HEK293 (cell line): ENCODE data around the gene PPP1R18.

Experiments
- BCL6B ChIP-seq: fragments of 450-650 bp; formaldehyde crosslinking; IDR thresholded peaks from 2 replicates; pipeline ENCODE4 v1.5.1; 2017; ENCODE audit warnings: missing biosample characterization, missing genetic modification characterization
- HIC1 ChIP-seq: fragments of 450-650 bp; formaldehyde crosslinking; IDR thresholded peaks from 2 replicates; pipeline ENCODE4 v1.5.1; 2016; ENCODE audit warnings: missing biosample characterization, missing genetic modification characterization
- KLF17 ChIP-seq: fragments of 450-650 bp; formaldehyde crosslinking; IDR thresholded peaks from 2 replicates; pipeline ENCODE4 v1.5.1; 2016; ENCODE audit warnings: missing biosample characterization, missing genetic modification characterization
- SETDB1 ChIP-seq: IDR thresholded peaks from one replicate; pipeline ENCODE4 v1.6.1; 2017; ENCODE audit warnings: mild to moderate bottlenecking, low read length, moderate library complexity, mixed read lengths; ENCODE audit not compliant: insufficient read length
- SP2 ChIP-seq: fragments of 450-650 bp; formaldehyde crosslinking; IDR thresholded peaks from 2 replicates; pipeline ENCODE4 v1.5.1; 2016; ENCODE audit warnings: missing biosample characterization, missing genetic modification characterization
- ZBTB48 ChIP-seq: fragments of 450-650 bp; formaldehyde crosslinking; IDR thresholded peaks from 2 replicates; pipeline ENCODE4 v1.5.1; 2016; ENCODE audit warnings: missing biosample characterization, missing genetic modification characterization
- ZNF10 ChIP-seq: fragments of 450-650 bp; formaldehyde crosslinking; IDR thresholded peaks from 2 replicates; pipeline ENCODE4 v1.5.1; 2017; ENCODE audit warnings: missing biosample characterization, missing genetic modification characterization
- ZNF112 ChIP-seq: fragments of 450-650 bp; formaldehyde crosslinking; IDR thresholded peaks from 2 replicates; pipeline ENCODE4 v1.5.0; 2017; ENCODE audit warnings: missing biosample characterization, missing genetic modification characterization
- ZNF138 ChIP-seq: fragments of 450-650 bp; formaldehyde crosslinking; IDR thresholded peaks from 2 replicates; pipeline ENCODE4 v1.5.1; 2016; ENCODE audit warnings: missing biosample characterization, missing genetic modification characterization, borderline replicate concordance
- ZNF221 ChIP-seq: fragments of 450-650 bp; formaldehyde crosslinking; IDR thresholded peaks from 2 replicates; pipeline ENCODE4 v1.5.1; 2017; ENCODE audit warnings: missing biosample characterization, missing genetic modification characterization, borderline replicate concordance
- ZNF302 ChIP-seq: fragments of 450-650 bp; formaldehyde crosslinking; IDR thresholded peaks from 2 replicates; pipeline ENCODE4 v1.5.1; 2016; ENCODE audit warnings: missing biosample characterization, missing genetic modification characterization, low read depth
- ZNF311 ChIP-seq: fragments of 450-650 bp; formaldehyde crosslinking; IDR thresholded peaks from 2 replicates; pipeline ENCODE4 v1.5.1; 2017; ENCODE audit warnings: missing biosample characterization, missing genetic modification characterization, borderline replicate concordance
- ZNF341 ChIP-seq: fragments of 450-650 bp; formaldehyde crosslinking; IDR thresholded peaks from 2 replicates; pipeline ENCODE4; 2016; ENCODE audit warnings: low read depth, missing biosample characterization, missing genetic modification characterization
- ZNF449 ChIP-seq: fragments of 450-650 bp; formaldehyde crosslinking; IDR thresholded peaks from 2 replicates; pipeline ENCODE4 v1.5.1; 2017; ENCODE audit warnings: missing biosample characterization, mild to moderate bottlenecking, missing genetic modification characterization, moderate library complexity
- ZNF529 ChIP-seq: fragments of 450-650 bp; formaldehyde crosslinking; IDR thresholded peaks from 2 replicates; pipeline ENCODE4 v1.5.1; 2017; ENCODE audit warnings: missing genetic modification characterization, missing biosample characterization; ENCODE audit not compliant: insufficient replicate concordance
- ZNF571 ChIP-seq: fragments of 450-650 bp; formaldehyde crosslinking; IDR thresholded peaks from 2 replicates; pipeline ENCODE4 v1.5.0; 2017; ENCODE audit warnings: missing biosample characterization, missing genetic modification characterization
- ZNF629 ChIP-seq: fragments of 450-650 bp; formaldehyde crosslinking; IDR thresholded peaks from 2 replicates; pipeline ENCODE4 v1.5.1; 2017; ENCODE audit warnings: missing biosample characterization, missing genetic modification characterization
- ZNF658 ChIP-seq: fragments of 450-650 bp; formaldehyde crosslinking; IDR thresholded peaks from 2 replicates; pipeline ENCODE4; 2016; ENCODE audit warnings: missing biosample characterization, missing genetic modification characterization
- ZNF664 ChIP-seq: fragments of 450-650 bp; formaldehyde crosslinking; IDR thresholded peaks from 2 replicates; pipeline ENCODE4 v1.5.1; 2016; ENCODE audit warnings: missing biosample characterization, missing genetic modification characterization
- ZNF785 ChIP-seq: fragments of 450-650 bp; formaldehyde crosslinking; IDR thresholded peaks from 2 replicates; pipeline ENCODE4 v1.5.1; 2016; ENCODE audit warnings: missing biosample characterization, missing genetic modification characterization
- ZNF830 ChIP-seq: fragments of 450-650 bp; IDR thresholded peaks from 2 replicates; pipeline ENCODE4 v1.5.0; 2018; ENCODE audit warnings: missing biosample characterization, missing genetic modification characterization, low read depth, mild to moderate bottlenecking, moderate library complexity
- ZNF837 ChIP-seq: fragments of 450-650 bp; formaldehyde crosslinking; IDR thresholded peaks from 2 replicates; pipeline ENCODE4 v1.5.1; 2016; ENCODE audit warnings: missing biosample characterization, missing genetic modification characterization
- TF ChIP-seq, protein P1 (sequence below): fragments of 450-650 bp; formaldehyde crosslinking; IDR thresholded peaks from 2 replicates; pipeline ENCODE4 v1.5.1; 2016; ENCODE audit warnings: missing biosample characterization, missing genetic modification characterization
- TF ChIP-seq, protein P2 (sequence below): fragments of 450-650 bp; formaldehyde crosslinking; IDR thresholded peaks from 2 replicates; pipeline ENCODE4 v1.5.1; 2016; ENCODE audit warnings: missing biosample characterization, missing genetic modification characterization
- TF ChIP-seq, protein P3 (sequence below): fragments of 450-650 bp; formaldehyde crosslinking; IDR thresholded peaks from 2 replicates; pipeline ENCODE4 v1.5.1; 2016; ENCODE audit warnings: missing biosample characterization, missing genetic modification characterization
- TF ChIP-seq, protein P4 (sequence below): fragments of 450-650 bp; IDR thresholded peaks from 2 replicates; pipeline ENCODE4 v1.5.1; 2018; ENCODE audit warnings: missing biosample characterization, mild to moderate bottlenecking, missing genetic modification characterization

Gene PPP1R18

DNA sequence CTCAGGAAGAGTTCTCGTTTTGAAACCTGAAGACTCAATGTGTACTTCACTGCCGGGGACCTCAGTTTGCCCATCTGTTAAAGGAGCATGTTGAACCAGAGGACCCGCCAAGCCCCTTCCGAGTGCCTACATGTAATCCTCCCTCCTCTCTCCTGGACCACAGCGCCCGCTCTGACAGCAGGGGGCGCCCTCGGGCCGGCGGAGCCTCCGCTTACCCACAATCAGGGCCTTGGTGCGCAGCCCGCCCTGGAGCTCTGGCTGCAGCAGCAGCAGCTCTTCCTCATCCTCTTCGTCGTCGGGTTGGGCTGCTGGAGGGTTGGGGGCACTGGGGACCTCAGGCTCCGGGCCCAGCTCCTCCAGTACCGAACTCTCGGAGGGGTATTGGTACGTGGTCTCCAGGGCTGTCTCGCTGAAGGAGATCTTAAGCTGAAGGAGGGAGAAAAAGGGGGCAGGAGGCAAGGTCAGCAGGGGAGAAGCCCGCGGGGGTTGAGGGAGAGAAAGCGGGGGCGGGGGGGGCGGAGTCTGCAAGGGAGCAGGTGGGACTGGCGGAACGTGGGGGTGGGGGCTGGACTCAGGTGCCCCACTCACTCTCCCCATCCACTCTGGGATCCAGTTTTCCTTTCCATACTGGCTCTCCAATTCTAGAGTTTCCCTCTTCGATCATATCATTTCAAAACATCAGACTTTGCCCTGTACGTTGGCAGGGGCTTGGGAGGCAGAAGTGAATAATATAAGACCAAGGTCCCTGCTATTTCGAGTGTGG lies 7.3 kb downstream of the PPP1R18 start (continued):
- TF ChIP-seq HIC1 (tag by site-specific recombination) (no peak), SP2 (tag by site-specific recombination) (no peak), ZNF629 (no peak), ZNF571 (tag by site-specific recombination) (no peak), ZNF830 (tag by site-specific recombination) (no peak), SETDB1 (no peak), ZNF658 (tag by site-specific recombination) (no peak), ZNF302 (no peak), ZNF221 (tag by site-specific recombination) (no peak), ZNF449 (tag by site-specific recombination) (peak; percentile 65; the same call in 1 of the 2 replicates), ZBTB48 (tag by site-specific recombination) (no peak), ZNF785 (tag by site-specific recombination) (no peak), ZNF529 (tag by site-specific recombination) (no peak), ZNF311 (tag by site-specific recombination) (no peak), ZNF341 (peak; percentile 10; the same call in 1 of the 2 replicates), ZNF112 (no peak), ZNF138 (no peak), ZNF10 (tag by site-specific recombination) (no peak), ZNF837 (tag by site-specific recombination) (no peak), BCL6B (tag by site-specific recombination) (no peak), KLF17 (tag by site-specific recombination) (no peak; the same call in 1 of the 2 replicates), ZNF664 (tag by site-specific recombination) (no peak)
- TF ChIP-seq, protein P1, sequence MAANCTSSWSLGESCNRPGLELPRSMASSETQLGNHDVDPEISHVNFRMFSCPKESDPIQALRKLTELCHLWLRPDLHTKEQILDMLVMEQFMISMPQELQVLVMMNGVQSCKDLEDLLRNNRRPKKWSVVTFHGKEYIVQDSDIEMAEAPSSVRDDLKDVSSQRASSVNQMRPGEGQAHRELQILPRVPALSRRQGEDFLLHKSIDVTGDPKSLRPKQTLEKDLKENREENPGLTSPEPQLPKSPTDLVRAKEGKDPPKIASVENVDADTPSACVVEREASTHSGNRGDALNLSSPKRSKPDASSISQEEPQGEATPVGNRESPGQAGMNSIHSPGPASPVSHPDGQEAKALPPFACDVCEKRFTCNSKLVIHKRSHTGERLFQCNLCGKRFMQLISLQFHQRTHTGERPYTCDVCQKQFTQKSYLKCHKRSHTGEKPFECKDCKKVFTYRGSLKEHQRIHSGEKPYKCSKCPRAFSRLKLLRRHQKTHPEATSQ (tag by site-specific recombination) = no peak
- TF ChIP-seq, protein P2, sequence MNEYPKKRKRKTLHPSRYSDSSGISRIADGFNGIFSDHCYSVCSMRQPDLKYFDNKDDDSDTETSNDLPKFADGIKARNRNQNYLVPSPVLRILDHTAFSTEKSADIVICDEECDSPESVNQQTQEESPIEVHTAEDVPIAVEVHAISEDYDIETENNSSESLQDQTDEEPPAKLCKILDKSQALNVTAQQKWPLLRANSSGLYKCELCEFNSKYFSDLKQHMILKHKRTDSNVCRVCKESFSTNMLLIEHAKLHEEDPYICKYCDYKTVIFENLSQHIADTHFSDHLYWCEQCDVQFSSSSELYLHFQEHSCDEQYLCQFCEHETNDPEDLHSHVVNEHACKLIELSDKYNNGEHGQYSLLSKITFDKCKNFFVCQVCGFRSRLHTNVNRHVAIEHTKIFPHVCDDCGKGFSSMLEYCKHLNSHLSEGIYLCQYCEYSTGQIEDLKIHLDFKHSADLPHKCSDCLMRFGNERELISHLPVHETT (tag by site-specific recombination) = no peak
- TF ChIP-seq, protein P3, sequence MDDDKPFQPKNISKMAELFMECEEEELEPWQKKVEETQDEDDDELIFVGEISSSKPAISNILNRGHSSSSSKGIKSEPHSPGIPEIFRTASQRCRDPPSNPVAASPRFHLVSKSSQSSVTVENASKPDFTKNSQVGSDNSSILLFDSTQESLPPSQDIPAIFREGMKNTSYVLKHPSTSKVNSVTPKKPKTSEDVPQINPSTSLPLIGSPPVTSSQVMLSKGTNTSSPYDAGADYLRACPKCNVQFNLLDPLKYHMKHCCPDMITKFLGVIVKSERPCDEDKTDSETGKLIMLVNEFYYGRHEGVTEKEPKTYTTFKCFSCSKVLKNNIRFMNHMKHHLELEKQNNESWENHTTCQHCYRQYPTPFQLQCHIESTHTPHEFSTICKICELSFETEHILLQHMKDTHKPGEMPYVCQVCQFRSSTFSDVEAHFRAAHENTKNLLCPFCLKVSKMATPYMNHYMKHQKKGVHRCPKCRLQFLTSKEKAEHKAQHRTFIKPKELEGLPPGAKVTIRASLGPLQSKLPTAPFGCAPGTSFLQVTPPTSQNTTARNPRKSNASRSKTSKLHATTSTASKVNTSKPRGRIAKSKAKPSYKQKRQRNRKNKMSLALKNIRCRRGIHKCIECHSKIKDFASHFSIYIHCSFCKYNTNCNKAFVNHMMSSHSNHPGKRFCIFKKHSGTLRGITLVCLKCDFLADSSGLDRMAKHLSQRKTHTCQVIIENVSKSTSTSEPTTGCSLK (tag by site-specific recombination) = no peak
- TF ChIP-seq, protein P4, sequence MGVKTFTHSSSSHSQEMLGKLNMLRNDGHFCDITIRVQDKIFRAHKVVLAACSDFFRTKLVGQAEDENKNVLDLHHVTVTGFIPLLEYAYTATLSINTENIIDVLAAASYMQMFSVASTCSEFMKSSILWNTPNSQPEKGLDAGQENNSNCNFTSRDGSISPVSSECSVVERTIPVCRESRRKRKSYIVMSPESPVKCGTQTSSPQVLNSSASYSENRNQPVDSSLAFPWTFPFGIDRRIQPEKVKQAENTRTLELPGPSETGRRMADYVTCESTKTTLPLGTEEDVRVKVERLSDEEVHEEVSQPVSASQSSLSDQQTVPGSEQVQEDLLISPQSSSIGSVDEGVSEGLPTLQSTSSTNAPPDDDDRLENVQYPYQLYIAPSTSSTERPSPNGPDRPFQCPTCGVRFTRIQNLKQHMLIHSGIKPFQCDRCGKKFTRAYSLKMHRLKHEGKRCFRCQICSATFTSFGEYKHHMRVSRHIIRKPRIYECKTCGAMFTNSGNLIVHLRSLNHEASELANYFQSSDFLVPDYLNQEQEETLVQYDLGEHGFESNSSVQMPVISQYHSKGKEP (tag by site-specific recombination) = 0 out of 2 replicates have a peak, but pooled peaks have one; percentile 29
